Erythroblast (primary cell): ENCODE measurements around the gene GLI3.

Source experiments
- DNase-seq, 2 experiments: peaks; one replicate each; lab custom pipeline; 2025; lab: John Stamatoyannopoulos, UW
- GATA1 ChIP-seq: IDR thresholded peaks from 2 replicates; pipeline ENCODE4 v1.6.1; 2011; ENCODE audit warnings: low read depth, mild to moderate bottlenecking, control low read depth, low read length, moderate library complexity
- POLR2A ChIP-seq: IDR thresholded peaks from 2 replicates; pipeline ENCODE4 v1.6.1; 2011; ENCODE audit warnings: mild to moderate bottlenecking, low read length

The GLI3 gene

DNA sequence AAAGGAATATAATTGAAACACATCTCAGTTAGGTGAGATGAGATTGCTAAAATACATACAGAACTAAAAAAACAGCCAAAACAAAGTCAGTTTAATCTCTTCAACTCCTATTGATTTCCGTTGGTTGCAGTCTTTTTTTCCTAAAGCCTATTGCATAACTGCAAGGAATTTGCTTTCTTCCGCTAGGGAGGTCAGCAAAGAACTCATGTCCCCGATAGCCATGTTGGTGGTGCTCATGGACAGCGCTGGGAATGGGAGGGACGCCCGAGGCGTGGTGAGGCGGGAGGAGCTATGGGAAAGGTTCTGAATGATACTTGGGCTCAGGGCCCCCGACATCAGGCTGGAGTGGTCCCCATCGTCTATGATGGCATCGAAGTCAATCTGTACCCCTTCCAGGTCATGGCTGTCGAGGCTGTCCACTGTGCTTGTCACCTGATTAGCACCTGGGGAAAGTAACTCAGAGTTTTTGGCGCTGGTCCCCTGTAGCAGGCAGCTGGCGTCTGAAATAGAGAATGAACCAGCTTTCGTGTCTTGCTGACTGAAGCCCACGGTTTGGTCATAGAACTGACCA lies 272.7 kb downstream of the GLI3 start:
- DNase-seq: no peak
- TF ChIP-seq GATA1 (no peak), POLR2A (no peak)

DNA sequence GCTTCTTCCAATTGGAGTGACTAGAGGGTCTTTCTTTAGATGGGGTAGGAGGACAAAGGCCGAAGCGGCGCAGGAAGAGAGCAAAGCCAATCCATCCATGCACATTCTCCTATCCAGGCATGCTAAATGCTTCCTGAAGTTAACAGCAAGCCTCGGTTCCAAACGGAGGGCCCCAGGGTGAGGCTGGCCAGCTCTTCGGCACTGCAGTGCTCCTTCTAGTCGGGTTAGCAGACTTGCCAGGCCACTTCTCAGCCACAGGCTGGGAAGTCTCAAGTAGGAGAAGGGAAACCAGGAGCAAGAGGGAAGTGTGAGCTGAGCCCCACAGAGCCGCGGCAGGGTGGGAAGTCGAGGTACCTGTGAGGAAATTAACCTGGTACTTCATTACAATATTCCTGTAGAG lies 280.3 kb downstream of the GLI3 start:
- no peak for TF ChIP-seq GATA1
- no peak for DNase-seq

DNA sequence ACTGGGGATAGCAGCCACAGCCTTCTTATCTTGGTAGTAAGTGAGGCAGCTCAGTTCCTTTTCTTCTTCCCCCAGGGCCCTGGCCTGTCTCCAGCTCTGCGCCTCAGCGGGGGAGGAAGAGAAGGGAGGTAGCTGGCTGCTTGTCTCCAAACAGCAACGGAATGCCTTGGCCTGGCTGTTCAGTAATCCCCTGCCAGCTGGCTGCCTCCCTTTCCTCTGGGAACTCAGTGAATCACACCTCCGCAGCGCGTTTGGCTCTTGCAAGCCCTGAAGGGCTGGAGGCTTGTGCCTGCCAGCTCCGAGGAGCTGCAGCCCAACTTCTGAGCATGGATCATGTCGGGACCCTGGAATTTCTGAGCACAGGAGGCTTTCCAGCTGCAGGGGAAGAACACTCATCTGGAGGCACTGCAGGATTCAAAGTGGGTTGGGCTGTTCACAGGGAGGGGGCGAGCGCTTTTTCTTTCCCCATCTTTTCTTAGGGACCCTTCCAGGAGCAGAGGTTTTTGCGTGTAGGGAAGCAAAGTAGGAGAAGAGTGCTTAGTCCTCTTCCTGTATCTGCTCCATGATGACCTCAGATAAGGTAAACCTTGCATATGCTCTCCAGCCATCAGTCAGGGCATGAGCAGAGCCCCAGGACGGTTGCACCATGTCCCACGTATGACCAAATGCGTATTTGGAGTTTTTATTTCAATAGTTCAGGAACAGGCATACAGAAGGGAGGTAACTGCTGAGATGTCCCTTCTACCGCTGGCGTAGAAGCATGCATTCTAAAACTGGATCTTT lies 280.9 kb downstream of the GLI3 start:
- DNase-seq: peak in 1 of 2 experiments; percentile 2
- no peak for TF ChIP-seq GATA1
- TF ChIP-seq POLR2A: no peak

DNA sequence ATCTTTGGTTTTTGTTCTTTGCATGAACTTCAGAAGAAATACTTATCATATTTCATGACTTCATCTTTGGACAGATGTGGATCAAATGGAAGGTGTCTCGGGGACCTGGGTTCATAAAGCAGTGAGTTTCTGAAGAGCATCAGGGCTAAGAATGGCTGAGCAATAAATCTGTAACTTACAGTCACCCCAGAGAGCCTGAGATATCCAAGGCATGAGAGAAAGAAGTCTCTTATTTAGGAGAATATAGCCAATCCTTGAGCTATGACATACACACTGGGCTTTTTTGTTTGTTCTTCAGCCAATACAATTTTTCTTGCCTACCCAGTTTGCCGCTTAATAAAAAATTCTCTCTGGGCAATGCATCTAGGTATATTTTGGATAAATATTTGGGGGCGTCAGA lies 281.6 kb downstream of the GLI3 start:
- no peak for TF ChIP-seq POLR2A
- TF ChIP-seq GATA1: no peak
- no peak for DNase-seq

DNA sequence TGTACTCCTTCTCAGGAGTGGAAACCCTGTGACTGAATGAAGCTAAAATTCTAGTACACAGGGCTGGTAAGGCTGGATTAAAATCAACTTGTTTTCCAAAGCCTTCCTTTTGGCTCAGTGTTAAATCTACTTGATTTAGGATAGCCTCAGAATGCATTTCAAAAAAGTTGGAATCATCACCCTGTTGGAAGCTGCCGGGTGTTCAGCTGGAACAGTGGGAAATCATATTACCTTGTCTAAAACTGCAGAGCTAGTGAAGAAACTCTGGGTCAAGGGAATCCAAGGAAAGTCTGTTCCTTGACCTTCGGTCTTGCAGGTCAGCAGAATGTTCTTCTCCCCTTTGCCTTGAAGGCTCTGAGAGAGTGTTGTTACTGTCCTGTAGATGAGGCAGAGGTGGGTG lies 282.0 kb downstream of the GLI3 start:
- TF ChIP-seq POLR2A (no peak), GATA1 (no peak)
- no peak for DNase-seq

DNA sequence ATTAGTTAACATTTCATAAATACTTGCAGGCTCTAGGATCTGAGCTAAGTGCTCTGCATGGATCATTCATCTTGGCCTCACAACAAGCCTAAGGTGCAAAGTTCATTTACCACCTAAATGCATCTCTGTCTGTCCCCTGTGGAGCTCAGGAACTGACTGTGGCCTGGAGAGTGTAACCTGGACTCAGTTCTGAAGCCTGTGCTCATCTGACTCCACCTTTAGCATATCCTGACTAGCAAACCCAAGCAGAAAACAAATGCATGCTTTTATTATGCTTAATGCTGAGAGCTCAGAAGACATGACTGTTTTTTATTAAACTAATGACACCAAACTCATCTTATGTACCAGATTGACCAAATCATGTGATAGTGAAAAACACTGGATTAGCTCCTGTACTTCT lies 288.5 kb downstream of the GLI3 start:
- TF ChIP-seq POLR2A (no peak), GATA1 (no peak)
- no peak for DNase-seq

DNA sequence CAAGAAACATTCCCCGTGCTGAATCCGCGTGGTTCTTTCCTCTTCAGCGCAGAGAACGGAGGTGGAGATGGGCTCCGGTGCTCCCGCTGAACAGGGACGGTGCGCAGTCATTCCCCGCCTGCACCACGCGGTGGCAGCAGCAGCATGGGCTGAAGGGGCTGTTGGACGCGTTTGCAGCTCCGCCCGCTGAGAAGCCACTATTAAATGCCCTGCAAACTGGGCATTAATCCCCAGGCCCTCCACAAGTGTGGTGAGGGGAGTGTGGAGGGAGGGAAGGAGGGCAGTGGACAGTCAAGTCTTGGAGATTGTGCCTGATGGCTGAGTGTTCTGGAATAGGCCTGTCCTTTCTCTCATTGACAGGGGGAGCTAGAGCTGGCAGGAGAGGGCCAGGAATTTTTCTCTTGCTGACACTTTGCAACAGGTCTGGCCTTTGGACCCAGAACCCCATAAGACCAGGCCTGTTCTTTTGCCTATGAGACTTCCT lies 293.9 kb downstream of the GLI3 start:
- TF ChIP-seq POLR2A (no peak), GATA1 (no peak)
- DNase-seq: peak; percentile 36 to 60

DNA sequence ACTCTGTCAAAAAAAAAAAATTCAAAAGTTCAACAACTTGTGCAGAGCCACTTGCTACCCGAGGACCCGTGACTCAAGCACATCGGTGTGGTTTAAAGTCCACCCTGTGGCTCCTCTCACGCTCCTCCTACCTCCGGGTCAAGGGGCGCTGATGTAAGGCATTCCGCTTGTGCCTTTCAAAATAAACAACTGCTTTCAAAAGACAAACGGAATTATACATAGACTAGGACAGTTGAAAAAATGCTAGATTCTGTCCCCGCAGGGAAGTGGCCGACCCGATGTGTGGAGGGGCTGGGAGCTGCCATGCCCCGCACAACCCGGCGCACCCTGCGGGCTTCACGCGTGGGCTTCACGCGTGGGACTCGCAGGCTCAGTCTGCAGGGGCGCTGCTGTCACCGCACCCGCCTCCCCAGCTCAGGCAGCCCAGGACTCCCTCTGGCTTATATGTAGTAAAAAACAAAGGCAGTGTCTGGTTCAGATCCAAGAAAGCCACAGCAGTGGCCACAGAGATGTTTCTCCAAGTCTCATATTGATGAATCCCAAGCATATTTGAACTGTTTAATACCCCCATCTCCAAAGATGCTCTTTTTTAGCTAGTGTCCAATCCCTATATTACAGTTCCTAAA lies 294.4 kb downstream of the GLI3 start:
- TF ChIP-seq GATA1 (no peak), POLR2A (no peak)
- DNase-seq: no peak

DNA sequence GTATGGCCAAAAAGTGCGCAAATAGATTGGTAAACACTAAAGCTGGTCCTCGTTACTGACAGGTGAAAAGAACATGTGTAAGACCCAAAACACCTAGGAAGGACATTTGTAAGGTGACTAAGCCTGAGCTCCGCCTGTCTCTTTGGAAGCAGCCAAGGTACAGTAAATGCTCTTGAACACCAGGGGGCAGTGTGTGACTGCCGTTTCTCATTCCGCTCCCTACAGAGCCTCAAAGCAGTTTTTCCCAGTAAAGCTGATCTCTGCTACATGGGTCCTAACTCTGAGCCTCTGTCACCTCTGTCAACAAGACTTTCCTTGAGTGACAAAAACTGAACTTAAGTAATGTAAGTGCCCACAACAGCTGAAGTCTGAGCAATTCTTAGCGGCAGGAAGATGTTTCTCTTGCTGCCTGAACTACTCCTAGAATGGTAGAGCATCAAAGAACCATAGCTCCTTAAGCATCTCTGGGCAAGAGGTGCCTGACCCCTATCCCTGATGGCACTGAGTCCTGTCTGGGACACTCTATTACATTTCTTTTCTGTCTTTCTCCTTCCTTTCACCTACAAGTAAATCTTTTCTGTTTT lies 296.2 kb downstream of the GLI3 start:
- TF ChIP-seq GATA1: no peak
- no peak for TF ChIP-seq POLR2A
- peak; percentile 46 to 73 for DNase-seq

DNA sequence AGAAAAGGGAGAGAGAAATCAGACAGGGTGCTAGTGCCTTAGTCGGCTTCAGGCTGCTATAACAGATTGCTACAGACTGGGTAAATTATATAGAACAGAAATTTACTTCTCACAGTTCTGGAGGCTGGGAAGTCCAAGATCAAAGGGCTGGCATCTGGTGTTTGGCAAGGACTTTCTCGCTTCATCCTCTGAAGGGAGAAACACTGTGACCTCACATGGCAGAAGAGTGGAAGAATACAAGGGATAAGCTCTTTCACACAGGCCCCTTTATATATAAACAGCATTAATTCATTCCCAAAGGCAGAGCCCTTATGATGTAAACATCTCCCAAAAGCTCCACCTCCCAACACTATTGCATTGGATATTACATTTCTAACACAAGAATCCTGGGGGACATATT lies 298.6 kb downstream of the GLI3 start:
- no peak for TF ChIP-seq POLR2A
- TF ChIP-seq GATA1: no peak
- DNase-seq: no peak

DNA sequence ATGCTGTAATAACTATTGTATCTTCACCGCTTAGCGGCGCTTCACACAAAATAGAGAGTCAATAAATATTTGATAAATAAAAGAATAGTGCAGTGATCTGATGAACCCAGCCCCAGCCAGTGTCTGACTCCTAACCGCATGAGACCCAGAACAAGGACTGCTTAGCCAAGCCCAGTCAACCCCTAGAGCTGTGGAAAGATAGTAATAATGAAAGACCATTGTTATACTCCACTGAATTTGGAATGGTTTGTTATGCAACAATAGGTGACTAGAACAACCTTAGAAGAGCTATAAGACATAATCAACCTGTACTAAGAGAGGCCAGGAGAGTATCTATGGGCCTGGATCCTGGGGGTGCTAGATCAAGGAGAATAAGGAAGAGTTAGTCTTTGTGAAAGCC lies 303.6 kb downstream of the GLI3 start:
- TF ChIP-seq POLR2A (no peak), GATA1 (no peak)
- DNase-seq: no peak

DNA sequence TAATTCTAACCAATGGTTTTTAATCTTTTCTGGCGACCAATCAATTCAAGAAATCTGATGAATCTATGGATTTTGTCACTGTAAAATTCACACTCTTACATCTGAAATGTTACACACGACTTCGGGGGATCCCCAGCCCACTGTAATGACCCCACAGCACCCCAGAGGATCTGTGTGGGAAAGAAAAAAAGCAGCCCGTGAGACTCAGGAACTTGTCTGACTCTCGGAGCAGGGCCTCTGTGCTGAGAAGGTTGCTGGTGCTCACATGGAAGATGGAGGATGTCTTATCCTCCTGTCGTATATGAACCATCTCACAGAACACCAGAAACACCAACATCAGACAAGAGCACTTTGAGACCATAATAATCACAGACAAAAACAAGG lies 305.8 kb downstream of the GLI3 start:
- TF ChIP-seq POLR2A: no peak
- TF ChIP-seq GATA1: no peak
- no peak for DNase-seq

DNA sequence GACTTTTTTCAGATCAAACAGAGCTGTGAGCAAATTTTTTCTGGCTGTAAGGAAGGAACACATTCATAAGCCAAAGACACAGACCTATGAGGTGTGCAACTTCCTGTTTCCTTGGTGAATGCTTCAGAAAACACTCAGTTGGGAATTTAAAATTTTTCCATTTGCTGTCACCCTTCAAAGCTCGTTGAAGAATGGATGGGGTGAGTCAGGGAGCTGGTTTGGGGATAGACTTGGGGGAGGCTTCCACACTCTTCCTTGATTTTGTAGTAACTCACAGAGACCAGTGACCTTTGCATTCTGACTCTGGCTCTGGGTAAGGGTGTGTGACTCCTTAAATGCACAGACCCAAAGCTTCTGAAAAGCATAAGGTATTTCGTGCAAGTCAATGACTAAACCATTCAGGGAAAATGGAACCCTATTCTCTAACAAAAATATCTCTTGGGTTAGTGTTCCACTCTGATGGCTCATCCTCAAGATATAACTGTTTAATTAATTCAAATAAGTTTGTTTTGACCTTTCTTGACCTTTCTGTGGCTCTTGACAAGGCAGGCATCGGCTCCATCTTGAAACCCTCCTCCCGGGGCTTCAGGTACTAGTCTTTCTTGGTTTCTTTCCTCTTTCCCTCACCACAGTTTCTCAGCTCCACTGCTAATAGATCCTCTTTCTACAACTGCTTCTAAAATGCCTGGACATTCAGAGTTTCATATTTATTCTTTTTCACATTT lies 306.3 kb downstream of the GLI3 start:
- DNase-seq: no peak
- no peak for TF ChIP-seq GATA1
- TF ChIP-seq POLR2A: no peak
